ENCODE measurements around the gene IGF1R.
"Not testable (repeated sequence)": the region's sequence is repeated elsewhere in the genome, so short reads cannot be mapped to it uniquely, and the experiment has no call there.

Gene IGF1R

GRCh38 chr15:98951493-98952320 lies 303.4 kb downstream of the IGF1R start:
- DNase-seq, result no peak

- DNase-seq, result no peak
These were observed 304.1 kb downstream of the IGF1R start for GRCh38 chr15:98952381-98952803.

- DNase-seq, result no peak
These were observed 304.9 kb downstream of the IGF1R start for GRCh38 chr15:98953000-98953787.

DNA sequence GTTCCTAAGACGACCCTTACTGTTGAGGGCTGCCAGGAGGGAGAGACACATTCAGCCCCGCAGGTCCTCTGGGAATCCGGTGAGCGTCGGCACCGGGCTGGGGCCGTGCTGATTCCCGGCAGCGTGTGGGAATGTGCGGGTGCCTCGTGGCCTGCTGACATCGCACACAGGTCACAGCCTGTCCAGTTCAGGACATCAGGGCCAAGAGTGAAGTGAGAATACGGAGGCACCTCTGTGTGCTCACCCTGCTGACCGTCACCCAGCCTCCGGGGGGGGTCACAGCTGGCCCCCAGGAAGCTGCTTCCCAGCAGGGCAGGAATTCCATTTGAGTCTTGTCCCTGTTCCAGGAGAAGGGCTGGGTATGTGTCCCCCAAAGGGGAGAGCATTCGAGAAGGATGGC lies 305.6 kb downstream of the IGF1R start:
- no peak for DNase-seq

- no peak for DNase-seq
These were observed 306.1 kb downstream of the IGF1R start for GRCh38 chr15:98954411-98954810.

- DNase-seq, result no peak
These were observed 307.0 kb downstream of the IGF1R start for GRCh38 chr15:98955331-98955730.

GRCh38 chr15:98955961-98956723 lies 307.8 kb downstream of the IGF1R start:
- no peak for DNase-seq

DNA sequence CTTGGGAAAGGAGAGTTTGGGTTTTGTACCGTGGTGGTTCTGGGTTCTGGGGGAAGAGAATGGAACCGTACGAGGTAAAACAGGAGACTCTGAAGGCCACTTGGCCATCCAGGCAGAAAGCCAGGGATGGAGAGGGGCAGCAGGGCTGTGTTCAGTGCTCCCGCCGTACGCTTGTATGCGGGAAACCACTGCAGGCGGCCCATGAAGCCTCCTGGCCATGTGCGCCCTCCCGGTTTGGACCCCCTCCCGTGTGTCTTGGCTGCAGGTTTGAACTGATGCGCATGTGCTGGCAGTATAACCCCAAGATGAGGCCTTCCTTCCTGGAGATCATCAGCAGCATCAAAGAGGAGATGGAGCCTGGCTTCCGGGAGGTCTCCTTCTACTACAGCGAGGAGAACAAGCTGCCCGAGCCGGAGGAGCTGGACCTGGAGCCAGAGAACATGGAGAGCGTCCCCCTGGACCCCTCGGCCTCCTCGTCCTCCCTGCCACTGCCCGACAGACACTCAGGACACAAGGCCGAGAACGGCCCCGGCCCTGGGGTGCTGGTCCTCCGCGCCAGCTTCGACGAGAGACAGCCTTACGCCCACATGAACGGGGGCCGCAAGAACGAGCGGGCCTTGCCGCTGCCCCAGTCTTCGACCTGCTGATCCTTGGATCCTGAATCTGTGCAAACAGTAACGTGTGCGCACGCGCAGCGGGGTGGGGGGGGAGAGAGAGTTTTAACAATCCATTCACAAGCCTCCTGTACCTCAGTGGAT lies 308.6 kb downstream of the IGF1R start:
- DNase-seq, result no peak

DNA sequence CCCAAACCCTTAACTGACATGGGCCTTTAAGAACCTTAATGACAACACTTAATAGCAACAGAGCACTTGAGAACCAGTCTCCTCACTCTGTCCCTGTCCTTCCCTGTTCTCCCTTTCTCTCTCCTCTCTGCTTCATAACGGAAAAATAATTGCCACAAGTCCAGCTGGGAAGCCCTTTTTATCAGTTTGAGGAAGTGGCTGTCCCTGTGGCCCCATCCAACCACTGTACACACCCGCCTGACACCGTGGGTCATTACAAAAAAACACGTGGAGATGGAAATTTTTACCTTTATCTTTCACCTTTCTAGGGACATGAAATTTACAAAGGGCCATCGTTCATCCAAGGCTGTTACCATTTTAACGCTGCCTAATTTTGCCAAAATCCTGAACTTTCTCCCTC lies 309.3 kb downstream of the IGF1R start:
- no peak for DNase-seq

- no peak for DNase-seq
These were observed 309.7 kb downstream of the IGF1R start for GRCh38 chr15:98958076-98958475.

GRCh38 chr15:98958918-98959639 lies 310.7 kb downstream of the IGF1R start:
- no peak for DNase-seq

DNA sequence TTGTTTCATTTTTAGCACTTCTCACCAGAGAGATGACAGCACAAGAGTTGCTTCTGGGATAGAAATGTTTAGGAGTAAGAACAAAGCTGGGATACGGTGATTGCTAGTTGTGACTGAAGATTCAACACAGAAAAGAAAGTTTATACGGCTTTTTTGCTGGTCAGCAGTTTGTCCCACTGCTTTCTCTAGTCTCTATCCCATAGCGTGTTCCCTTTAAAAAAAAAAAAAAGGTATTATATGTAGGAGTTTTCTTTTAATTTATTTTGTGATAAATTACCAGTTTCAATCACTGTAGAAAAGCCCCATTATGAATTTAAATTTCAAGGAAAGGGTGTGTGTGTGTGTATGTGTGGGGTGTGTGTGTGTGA lies 311.3 kb downstream of the IGF1R start:
- no peak for DNase-seq

- DNase-seq, result no peak
These were observed 312.3 kb downstream of the IGF1R start for GRCh38 chr15:98960555-98961050.

DNA sequence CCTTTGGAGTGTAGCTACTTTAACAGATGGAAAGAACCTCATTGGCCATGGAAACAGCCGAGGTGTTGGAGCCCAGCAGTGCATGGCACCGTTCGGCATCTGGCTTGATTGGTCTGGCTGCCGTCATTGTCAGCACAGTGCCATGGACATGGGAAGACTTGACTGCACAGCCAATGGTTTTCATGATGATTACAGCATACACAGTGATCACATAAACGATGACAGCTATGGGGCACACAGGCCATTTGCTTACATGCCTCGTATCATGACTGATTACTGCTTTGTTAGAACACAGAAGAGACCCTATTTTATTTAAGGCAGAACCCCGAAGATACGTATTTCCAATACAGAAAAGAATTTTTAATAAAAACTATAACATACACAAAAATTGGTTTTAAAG lies 315.1 kb downstream of the IGF1R start:
- no peak for DNase-seq

- DNase-seq, result no peak
These were observed 316.3 kb downstream of the IGF1R start for GRCh38 chr15:98964466-98965133.

GRCh38 chr15:98965134-98965491 lies 316.8 kb downstream of the IGF1R start:
- not testable (repeated sequence) for DNase-seq

GRCh38 chr15:98965597-98965996 lies 317.3 kb downstream of the IGF1R start:
- no peak for DNase-seq

DNA sequence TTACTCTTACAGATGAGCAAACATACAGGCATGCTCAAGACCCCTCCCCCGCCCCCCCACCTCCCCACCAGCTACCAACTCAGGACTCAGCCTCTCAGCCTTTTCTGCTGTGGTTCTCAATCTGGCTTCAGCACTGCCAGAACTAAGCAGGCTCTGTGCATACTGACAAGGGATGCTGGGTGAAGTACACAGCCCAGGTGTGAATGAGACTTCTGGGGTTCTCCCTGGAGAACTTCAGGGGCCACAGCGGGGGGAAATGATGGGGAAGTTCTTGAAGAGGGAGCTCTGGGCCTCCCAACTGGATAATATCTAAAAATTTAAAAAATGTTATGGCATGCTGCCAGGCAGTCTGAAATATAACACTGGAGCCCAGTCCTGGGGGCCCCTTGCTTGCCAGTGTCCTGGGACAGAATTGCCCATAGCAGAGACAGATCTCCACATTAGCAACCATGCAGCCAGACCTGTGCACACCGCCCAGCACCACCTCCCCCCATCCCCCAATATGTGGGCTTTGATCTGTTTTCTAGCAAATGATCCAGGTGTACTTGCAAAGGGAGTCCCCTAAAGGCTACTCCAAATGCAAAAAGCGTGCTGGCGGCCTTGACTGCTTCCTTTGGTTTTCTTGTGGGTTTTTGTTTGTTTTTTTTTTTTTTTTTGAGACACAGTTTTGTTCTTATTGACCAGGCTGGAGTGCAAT lies 317.9 kb downstream of the IGF1R start:
- no peak for DNase-seq

DNA sequence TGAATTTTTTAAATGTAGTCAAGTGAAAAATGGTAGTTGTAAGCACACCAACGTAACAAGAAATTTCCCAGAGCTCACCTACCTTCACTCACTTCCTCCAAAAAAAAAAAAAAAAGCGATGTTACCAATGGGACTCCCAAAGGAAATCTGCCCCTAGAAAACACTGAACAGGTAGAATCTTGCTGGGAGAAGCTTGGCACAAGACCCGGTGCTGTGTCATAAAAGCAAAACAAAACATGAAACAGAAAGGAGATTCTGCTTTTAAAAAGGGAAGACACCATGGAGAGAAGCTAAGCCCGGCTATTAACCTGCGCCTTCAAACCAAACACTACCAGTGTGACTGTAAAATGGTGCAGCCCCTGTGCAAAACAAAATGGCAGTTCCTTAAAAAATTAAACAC lies 318.8 kb downstream of the IGF1R start:
- no peak for DNase-seq

DNA sequence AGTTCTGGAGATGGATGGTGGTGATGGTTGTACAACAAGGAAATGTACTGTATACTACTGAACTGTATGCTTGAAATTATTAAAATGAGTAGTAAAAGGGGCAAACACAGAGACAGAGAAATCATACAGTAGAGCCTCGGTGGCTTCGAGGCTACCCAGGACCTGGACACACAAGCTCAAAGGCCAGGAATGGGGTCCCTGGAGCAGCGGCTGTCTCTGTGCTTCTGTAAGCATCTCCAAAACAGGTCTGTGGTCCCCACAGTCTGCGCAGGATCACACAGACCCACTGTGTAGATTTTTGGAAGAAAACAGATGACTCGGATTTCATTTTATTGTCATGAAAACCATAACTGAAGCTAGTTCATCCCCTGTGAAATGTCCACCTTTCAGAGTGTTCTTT lies 319.6 kb downstream of the IGF1R start:
- DNase-seq, result no peak

DNA sequence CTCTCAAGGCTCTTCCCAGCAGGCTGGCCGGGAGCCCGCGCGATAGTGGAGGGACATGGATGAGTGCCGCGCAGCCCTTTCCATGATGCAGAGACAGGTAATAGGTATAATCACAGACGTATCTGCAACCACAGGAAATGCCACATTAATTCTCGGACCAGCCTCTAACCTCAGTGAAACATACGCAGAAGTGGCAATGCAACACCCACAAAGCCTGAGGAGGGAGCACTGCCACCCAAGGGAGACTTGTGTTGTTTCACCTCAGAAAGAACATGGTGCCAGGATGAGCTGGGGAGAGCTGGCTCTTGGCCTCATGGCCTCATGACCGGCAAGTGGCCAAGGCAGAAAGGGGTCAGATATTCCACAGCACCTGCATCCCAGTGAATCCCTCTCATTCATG lies 320.2 kb downstream of the IGF1R start:
- no peak for DNase-seq

All from CD4-positive, alpha-beta T cell treated with Interleukin-17A for 4 hours (primary cell).